GM19025 (cell line): ENCODE data around the gene TSC22D1.

Experiments
- ATAC-seq: cut with Tn5 transposase; IDR thresholded peaks from one replicate; pipeline ENCODE4 v1.9.1; 2021; ENCODE audit warnings: mild to moderate bottlenecking, low read depth, moderate library complexity; ENCODE audit not compliant: unreplicated experiment

TSC22D1 gene

GRCh38 chr13:44389876-44390275 lies 186.3 kb downstream of the TSC22D1 start:
- no peak for ATAC-seq

GRCh38 chr13:44389060-44389666 lies 187.0 kb downstream of the TSC22D1 start:
- no peak for ATAC-seq

DNA sequence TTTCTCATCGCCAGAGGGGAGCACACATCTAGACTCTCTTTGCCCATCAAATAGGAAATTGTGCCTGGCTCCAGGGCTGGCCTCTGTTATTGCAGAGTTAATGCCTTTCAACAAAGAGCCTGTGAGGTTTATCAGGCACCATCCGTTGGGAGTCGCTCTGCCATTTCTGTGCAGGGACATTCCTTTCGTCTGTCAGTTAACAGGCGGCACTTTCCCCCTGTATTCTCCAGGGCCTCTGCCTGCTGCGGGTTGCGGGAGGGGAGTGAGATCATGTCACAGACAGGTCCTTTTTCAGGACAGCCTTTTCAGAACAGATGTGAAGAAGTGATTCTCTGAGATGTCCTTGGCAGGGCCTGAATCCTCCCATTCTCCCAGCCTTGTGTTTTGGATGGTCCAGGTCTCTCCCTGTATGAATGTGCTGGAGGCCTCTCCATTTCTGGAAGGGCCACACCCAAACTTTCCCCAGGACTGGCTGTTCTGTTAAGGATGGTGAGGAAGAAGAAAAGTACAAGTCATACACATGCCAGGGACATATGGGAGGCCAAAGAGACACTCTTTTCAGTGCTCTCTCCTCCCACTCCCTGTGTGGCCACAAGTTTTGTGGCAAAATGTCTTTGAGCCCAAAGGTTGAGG lies 187.6 kb downstream of the TSC22D1 start:
- no peak for ATAC-seq

DNA sequence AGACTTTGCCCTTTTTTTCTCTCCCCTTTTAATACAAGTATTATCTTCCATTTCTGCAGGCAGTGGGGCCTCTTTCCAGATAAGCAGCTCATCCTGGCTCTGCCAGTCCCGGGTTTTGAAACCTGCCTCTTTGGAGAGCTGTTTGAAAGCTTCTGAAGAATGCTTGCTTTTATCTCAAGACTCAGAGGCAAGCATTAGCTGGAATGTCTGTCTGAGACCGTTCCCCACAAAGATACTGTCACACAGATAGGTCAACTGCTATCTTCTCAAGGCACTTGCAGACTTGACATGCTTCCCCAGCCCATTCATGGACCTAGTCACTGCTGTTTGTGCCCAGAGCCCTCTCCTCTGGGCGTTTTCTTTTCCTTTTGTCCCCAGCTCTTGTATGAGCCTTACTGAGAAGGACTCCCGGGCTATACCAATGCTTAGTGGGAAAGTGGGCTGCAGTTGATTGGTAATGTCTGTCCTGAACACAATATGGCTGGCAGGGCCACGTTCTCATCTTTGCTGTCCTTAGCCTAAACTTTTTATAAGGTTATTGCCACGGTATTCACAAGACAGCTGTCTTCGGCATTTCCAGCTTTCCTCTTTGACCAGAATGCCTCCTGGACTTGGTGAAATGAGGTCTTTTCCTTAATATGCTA lies 189.1 kb downstream of the TSC22D1 start:
- no peak for ATAC-seq

DNA sequence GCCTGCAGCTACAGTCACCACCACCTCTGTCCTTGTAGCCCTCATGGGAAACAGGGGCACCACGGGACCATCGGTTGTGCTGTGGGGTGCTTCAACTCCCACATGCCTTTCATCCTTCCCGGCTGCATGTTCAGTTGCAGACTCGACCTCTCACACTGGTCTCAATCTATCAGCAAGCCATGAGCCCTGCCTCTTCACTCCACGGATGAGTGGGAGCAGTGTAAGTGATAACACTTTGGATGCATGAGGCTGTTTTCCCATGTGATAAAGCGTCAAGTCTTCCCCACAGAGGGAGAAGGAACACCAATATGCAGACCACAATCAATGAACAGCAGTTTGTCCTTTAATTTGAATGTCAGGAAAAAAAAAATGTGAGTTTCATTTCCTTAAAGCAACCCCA lies 190.3 kb downstream of the TSC22D1 start:
- no peak for ATAC-seq

- ATAC-seq, result no peak
Measured at GRCh38 chr13:44385401-44385800, 190.7 kb downstream of the TSC22D1 start.

DNA sequence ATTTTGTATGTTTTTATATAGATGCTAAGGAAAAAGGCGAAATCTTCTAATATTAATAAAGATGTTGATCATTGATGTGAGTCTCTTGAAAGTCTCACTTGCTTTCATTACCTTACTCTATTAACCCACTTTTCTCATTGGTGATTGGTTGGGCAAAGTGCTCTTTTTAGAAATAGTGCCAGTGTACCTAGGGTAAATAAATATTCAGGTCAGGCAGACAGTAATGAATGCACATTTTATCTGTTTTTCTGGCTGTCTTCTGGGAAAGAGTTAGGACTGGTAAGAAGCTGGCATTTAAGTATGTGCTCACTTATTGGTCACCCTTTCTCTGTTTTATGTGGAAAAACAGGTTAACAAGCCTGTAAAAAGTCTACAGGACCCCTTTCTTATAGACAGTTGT lies 191.4 kb downstream of the TSC22D1 start:
- ATAC-seq, result no peak

DNA sequence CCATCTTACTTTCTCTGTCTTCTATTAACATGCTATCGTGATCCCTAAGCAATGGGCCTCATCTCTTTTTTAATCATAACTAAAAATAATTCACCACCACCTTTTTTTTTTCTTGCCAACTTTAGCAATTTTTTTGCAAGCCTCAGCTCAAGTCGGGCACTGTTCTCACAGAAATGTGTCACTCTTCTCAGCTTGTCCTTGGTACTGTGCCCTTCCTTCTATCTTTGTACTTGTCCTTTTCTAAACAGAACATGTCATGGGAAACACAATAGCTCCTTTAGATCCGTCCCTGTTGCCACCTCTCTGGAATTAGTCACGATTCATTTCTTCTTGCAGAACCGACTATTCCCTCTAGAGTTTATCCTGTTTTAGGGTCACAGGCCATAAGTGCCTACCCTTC lies 192.2 kb downstream of the TSC22D1 start:
- no peak for ATAC-seq

GRCh38 chr13:44382635-44383145 lies 193.4 kb downstream of the TSC22D1 start:
- ATAC-seq, result no peak
